ENCODE results near the gene TAB3.

TAB3 gene, protein sequence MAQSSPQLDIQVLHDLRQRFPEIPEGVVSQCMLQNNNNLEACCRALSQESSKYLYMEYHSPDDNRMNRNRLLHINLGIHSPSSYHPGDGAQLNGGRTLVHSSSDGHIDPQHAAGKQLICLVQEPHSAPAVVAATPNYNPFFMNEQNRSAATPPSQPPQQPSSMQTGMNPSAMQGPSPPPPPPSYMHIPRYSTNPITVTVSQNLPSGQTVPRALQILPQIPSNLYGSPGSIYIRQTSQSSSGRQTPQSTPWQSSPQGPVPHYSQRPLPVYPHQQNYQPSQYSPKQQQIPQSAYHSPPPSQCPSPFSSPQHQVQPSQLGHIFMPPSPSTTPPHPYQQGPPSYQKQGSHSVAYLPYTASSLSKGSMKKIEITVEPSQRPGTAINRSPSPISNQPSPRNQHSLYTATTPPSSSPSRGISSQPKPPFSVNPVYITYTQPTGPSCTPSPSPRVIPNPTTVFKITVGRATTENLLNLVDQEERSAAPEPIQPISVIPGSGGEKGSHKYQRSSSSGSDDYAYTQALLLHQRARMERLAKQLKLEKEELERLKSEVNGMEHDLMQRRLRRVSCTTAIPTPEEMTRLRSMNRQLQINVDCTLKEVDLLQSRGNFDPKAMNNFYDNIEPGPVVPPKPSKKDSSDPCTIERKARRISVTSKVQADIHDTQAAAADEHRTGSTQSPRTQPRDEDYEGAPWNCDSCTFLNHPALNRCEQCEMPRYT

DNA sequence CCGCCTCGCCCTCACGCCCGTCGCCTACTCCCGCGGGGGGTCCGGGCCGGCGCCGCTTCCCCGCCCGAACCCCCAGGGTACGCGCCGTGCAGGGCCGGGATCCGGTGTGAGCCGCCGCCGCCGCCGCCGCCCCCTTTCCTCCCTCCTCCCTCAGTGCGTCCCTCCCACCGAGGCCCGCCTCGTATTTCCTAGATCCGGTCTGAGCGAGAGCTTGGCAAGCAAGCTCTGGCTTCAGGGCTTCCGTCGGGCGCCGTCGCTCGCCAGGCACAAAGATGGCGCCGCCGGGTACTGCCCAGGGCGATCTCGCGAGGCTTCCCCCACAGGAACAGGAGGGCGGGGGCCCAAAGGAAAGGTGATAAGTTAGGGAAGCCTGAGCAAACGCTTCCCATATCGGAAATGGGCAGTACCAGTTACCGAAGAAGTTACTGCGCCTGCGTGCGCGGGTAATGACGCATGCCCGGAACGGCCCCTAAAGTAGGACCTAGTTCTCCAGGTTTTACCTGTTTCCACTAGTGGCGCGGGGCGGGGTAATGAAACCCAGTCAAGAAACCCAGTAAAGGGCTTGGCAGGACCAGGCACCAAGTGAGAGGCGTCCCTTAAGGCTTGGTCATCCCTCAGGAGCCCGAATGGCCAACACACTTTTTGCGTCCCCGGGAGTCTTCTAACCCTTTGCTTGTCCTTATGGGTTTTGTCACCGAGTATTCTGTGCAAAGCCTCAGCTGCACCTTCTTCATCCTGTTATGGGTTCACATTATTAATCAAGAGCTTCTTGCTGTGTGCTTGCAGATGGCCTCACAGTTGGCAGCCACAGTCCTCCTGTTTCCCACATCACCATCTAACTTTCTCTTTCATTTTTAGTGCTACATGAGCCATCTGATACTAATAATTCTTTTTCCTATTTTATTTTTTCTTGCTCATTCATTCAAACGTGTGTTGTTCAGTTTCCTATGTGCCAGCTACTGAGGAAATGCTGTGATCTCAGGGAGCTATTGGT, at the start of gene TAB3:
TSS of gene TAB3 (minus strand) at position 108 of the 994 bp plus-strand sequence. CDS start 29,666 bp downstream, outside the sequence.
- DNase-seq (ENCODE audit: low read depth): peak; percentile 89

DNA sequence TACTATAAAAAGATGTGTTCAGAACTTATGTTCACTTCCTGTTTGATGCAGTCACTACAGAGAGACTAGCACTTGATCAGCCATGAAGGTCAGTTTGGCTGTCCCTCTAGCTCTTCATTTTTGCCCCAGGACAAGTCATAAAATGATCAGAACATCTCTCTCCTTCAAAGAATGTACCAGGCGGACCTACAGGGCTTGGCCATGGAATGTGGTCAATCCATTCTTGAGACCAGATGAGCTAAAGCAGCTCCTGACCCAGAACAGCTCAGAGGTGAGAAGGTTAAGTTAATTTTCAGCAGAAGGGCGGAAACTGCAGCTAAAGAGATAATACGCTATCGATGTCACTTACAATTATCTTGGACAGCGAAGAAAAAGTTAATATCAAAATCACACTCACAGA, 49.2 kb upstream of the TAB3 start:
- no peak for DNase-seq (ENCODE audit: low read depth)

DNA sequence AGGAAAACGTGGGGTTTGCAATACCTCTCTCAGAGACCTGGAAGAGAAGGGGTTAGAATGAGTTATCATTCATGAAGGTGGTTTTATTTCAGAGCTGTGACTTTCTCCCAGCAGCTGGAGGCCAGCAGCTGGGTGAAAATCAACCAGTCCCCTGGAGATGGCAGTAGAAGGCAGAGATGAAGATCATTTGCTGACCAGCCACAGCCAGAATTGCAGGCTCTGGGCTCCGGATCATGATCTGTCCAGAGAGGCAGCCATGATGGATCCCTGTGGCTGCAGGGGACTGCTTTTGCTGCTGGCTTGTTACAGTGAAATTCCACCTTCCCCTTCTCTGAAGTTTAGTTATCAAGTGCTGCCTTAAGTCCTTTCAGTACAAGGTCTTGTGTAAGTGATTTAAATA, 46.9 kb upstream of the TAB3 start:
- peak; percentile 2 for DNase-seq (ENCODE audit: low read depth)

DNA sequence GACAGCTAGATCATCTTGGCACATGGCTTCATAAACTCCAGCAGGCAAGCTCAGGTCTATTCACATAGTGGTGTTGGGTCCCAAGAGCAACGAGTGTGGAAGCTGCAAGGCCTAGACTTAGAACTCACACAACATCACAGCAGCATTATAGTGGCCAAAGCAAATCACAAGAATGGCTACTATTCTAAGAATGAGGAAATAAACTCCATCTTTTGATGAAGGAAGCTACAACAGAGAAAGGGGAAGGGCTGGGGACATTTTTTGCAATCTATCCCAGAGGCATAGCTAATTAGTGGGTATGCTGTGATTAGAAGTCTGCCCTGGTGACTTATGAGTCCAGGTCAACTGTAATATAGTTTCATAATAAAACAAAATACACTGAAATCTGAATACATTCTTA, 42.9 kb upstream of the TAB3 start:
- no peak for DNase-seq (ENCODE audit: low read depth)

DNA sequence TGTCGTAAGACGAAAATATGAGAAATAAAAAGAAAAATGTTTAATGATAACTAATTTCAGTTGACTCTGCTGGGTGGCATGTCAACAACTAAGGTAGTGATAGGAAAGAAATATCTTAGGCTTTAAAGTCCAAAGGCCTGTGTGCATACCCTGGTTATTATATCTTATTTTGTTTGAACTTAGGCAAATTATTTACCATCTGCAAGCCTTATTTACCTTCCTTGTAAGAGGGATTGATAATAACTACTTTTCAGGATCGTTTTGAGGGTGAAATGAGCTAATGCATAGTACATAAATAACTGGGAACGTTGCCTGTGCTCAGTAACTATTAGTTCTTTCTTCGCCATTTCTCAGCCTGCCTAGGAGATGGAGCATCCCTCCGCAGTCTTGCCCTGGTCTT, 41.6 kb upstream of the TAB3 start:
- no peak for DNase-seq (ENCODE audit: low read depth)

DNA sequence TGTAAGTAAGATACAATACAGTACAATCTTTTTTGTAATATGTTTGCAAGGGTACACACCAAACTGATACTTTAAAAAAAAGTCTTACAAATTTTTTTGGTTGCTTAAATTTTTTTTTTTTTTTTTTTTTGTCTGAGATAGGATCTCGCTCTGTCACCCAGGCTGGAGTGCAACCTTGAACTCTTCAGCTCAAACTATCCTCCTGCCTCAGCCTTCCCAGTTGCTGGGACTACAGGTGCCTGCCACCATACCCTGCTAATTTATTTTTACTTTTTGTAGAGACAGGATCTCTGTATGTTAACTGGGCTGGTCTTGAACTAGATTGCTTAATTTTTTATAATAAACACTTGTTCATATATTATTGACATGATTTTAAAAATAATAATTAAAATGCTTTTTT, 41.1 kb upstream of the TAB3 start:
- no peak for DNase-seq (ENCODE audit: low read depth)

DNA sequence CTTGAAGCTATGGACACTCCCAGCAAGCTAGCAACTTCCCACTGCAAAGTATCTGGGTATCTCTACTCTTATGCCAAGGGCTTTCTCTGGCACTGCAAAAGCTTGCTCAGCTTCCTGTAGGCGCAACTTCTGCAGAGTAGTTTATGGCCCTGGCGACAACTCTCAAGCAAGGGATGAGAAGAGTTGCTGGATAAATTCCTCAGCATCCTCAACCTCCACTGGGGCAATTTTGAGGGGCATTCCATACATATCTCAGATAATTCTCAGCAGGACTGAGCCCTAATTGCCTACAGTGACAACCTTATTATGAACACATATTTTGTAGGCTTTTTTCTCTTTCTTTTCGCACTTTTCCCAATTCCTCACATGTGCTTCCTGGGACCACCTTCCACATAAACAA, 31.2 kb upstream of the TAB3 start:
- no peak for DNase-seq (ENCODE audit: low read depth)

DNA sequence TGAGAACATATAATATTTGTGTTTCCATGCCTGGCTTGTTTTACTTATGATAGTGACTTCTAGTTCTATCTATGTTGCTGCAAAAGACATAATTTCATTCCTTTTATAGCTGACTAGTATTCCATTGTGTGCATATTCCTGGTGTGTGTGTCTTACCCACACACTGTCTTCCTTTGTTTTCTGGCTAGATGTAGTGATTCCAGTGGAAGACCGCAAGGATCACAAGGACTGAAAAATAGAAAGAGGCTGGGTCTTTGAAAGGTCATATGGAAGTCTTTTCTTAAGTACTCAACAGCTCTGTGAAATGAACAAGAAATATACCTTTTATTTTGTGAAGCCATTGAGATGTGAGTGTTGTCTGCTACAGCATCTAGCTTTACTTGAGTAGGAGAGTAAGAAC, 29.4 kb upstream of the TAB3 start:
- DNase-seq (ENCODE audit: low read depth): no peak

DNA sequence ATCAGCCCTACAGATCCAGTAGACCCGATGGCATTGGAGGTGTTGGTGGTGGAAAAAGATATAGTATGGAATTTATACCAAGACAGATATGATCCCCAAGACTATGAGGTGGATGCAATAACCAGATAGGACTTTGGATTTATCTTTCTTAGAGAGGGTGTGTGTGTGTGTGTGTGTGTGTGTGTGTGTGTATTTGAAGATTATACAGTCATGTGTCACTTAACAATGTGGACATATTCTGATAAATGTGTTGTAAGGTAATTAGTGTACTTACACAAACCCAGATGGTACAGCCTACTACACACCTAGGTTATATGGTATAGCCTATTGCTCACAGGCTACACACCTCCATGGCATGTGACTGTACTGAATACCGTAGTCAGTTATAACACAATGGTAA, 24.4 kb upstream of the TAB3 start:
- DNase-seq (ENCODE audit: low read depth): no peak

DNA sequence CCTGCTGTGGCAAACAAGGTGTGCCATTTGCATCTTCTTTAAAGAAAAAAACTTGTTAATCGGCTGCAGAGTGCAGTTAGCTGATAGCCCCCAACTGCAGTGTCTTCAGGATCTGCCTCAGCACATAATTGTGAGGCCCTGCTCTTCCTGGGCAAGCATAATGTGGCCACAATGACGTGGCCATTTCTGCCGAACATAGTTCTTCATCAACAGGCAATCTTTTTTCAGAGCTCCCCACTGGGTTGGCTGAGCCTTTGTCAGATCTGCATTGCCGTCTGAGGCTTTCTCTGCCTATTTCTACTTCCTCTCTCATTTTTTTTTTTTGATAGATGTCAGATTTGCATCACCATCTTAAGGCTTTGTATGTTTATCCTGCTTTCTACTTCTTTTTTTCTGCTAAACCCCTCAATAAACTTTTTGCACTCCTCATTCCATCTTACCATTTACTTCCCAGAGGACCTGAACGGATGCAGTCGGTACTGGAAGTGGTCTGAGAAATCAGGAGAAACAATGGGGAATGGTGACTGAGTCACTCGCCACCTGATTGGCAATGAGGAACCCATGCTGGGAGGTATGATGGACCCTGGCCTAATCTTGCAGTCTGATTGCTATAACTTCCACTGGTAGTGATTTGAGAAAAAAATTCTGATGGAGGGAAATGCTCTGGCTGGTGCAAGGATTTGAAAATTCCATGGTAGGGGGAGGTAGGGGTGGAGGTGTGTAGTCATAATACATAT, 21.2 kb upstream of the TAB3 start:
- peak; percentile 21 for DNase-seq (ENCODE audit: low read depth)

DNA sequence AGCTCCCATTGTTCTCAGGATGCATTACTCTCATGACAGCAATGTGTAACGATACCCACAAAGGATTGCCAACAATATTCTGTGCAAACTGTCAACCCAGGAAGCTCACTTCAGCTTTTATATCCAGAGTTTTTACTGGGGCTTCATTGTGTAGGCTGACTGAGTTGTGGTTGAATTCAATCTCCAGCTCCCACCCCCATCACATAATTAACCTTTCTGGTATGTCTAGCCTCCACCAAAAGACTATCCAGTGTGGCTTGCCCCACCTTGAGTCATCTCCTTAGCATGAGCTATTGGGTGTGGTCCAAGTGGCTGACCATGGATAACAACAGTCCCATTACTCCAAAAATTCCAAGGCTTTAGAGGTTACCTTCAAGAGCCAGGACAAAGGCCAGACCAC, 17.7 kb upstream of the TAB3 start:
- DNase-seq (ENCODE audit: low read depth): no peak

DNA sequence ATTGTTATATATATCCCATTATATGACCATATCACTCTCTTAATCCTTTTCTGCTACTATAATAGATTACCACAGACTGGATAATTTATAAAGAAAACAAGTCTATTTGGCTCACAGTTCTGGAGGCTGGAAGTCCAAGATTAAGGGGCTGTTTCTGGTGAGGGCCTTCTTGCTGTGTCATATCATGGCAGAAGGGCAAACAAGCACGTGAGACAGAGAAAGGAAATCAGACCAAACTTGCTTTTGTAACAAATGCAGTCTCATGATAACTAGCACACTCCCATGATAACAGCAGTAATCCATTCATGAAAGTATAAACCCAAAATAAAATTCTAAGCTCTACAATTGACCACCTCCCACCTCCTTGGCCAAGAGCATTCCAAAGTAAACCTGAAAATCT, 16.3 kb upstream of the TAB3 start:
- no peak for DNase-seq (ENCODE audit: low read depth)

DNA sequence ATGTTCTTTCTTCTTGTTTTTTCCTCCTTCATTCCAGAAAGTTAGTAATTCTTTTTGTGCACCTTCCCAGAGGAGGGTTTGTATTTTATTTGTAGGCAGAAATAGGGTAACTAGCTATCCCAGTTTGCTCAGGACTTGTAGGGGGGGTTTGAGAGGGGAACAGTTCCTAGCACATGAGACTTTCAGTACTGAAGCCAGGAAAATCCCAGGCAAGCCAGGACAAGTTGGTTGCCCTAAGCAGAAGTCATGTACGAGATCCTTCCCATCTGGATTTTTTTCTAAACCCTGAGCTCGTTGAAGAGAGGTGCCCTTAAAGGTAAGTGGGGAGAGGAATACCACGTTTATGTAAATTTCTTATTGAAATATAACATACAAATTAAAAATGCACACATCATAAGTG, 15.6 kb upstream of the TAB3 start:
- no peak for DNase-seq (ENCODE audit: low read depth)

DNA sequence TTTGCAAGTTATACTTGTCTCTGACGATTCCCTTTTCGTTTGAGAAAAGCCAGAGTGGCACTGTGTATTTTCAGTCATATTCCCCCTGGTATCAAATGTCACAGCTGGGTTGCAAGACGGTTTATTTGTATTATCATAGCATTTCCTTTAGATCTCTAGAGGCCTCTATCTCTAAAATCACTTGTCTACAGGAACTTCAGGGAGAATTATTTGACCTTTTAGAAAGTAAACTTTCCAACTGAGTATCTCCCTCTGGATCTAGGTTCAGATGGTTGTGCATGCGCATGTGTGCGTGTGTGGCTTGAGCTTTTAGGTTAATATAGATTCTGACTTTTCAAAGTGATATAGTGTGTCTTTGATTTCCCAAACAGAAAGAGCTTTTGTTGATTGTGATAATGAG, 15.1 kb upstream of the TAB3 start:
- no peak for DNase-seq (ENCODE audit: low read depth)

DNA sequence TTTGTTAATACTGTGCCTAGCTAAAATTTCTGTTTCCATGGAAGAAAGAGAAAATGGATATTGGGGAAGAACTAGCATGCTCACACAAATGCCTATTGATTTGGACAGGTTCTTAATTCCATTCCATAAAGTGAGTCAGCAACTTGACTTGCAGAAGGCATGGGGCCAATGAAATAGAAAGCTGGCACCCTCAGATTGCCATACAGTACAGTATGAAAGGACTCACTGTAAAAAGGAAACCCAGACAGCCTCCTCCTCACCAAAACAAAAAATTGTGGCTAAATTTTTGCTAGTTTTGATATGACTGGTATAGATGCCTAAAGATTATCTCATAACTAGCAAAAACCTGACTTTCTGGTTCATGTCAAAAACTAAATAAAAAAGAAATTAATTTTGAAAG, 11.2 kb upstream of the TAB3 start:
- no peak for DNase-seq (ENCODE audit: low read depth)

DNA sequence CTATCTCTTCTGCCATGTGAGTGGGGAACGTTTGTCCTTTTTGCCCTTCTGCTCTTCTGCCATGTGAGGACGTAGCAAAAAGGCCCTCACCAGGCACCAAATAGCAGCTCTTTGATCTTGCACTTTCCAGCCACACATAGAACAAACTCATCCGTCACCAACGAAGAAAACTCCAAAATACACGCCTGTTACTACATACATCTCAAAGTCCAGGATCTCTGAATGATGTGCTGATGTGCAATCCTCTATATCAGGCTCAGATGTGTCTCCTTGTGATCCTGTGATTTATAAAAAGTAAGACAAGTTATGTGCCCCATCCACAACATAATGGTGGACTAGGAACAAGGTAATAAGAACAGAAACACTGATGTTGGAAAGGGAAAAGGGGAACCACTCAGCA, 9.8 kb upstream of the TAB3 start:
- no peak for DNase-seq (ENCODE audit: low read depth)

DNA sequence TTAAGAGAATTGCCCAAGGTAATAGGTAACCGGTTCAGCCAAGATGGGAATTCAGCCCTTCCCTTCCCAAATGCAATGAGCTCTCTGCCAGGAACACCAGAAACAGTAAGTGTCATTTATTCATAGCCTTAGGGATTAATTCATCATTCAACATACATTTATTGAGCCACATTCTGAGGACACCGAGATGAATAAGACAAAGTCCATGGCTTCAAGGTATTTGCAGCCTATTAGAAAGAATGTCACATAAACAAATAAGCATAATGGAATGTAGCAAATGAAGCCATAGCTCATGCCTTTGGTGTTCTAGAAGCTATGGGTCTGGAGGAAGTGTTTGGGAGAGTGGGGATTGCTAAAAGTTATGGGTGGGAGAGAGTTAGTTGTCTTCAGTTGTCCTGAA, 6.3 kb upstream of the TAB3 start:
- no peak for DNase-seq (ENCODE audit: low read depth)

DNA sequence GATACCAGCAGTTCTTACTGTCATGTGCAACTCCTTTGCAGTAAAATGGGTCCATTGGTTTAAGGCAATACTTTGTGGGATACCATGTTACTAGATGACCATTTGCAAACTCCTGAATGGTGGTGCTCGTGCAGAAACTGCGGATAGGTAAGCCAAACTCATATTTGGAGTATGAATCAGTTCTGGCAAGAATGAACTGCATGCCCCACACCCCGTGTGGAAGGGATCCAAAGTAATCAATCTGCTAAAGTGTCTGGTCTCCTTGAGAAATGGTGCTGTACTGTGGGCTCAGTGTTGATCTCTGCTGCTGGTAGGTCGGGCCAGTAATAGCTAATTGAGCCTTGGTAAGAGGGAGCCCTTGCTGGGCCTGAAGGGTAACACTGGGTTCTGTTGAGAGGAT, 4.2 kb upstream of the TAB3 start:
- no peak for DNase-seq (ENCODE audit: low read depth)

DNA sequence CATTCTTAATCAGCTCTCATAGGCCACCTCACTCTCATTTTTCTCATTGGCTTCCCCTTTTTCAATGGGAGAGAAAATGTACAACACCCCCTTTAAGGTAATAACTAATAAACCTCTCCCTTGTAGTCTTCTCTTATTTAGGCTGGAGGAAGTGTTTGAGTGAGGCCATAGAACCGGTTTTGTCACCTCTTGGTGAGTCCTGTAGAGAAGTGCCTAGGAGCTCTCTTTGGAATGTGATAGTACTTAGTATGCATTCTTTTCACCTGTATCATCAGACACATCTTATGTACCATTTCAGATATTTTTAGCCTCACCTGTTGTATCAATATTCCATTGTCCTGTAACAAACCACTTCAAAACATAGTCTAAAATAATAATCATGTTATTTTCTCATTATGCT, 3.5 kb upstream of the TAB3 start:
- no peak for DNase-seq (ENCODE audit: low read depth)

DNA sequence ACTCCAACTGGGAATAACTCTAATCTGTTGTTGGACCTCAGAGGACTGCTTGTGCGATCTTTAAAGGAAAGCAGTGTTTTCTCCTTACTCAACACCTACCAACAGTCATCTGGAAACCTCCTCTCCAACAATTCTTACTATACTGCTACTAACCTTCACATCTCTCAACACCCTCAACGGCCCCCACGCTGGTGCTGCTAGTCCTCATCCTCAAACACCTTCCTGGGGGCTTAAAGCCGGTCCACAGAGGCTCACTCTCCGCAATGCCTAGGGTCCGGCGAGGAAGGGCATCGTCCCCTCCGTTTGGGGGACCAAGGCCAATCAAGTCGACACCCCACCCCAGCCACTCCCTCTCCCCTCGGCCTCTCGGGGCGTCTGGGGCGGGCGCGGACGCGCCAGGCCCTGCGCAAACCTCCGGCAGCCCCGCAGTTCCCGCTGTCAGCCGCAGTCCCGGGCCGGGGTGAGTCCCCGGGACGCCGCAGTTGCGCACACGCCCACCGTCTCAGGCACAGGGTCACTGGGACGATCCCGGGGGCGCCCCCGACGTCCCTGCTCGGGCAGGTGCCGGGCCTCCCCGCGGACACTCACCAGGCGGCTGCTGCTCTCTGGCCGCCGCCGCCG, 418 bp downstream of the TAB3 start:
- no peak for DNase-seq (ENCODE audit: low read depth)

DNA sequence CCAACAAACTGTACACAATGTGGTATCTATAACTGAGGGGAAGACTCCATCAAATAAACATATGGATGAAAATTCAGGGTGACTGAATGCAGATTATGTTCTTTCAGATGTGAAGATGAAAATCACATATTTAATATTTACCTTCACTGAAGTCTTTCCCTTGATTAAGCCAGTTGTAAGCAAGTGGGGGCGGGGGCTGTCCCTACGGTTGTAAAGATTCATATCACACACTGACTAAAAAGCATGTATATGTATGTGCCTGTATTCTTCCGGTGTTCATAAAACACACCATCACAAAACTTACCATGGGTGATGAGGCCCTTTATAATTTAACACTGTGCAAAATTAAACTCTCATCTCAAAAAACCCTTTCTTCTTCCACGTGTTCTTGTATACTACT, 1.3 kb downstream of the TAB3 start:
- no peak for DNase-seq (ENCODE audit: low read depth)
